Epithelial cell of esophagus (primary cell): ENCODE results near the gene SECTM1.

Experiments used
- DNase-seq: peaks from one replicate; pipeline ENCODE4 v3.0.0; 2010; ENCODE audit warnings: low read depth
- H3K4me3 ChIP-seq: 2 replicates; pipeline ENCODE4 v1.5.1; 2011; ENCODE audit warnings: mild to moderate bottlenecking, low read length, control low read depth
- CTCF ChIP-seq: IDR thresholded peaks from 2 replicates; pipeline ENCODE4 v1.5.1; 2011; ENCODE audit warnings: low read depth, mild to moderate bottlenecking, low read length, control low read depth, inconsistent platforms; ENCODE audit not compliant: insufficient read depth; ENCODE audit errors: missing control alignments

SECTM1 gene

GRCh38 chr17:82274134-82275020 is 59.2 kb downstream of the SECTM1 start:
- peak overlapping the region; percentile 52 for H3K4me3 ChIP-seq
- DNase-seq = no peak
- TF ChIP-seq CTCF = no peak

- no peak for TF ChIP-seq CTCF
- DNase-seq = peak; percentile 88
These were observed 60.0 kb downstream of the SECTM1 start, which contains the start of gene CSNK1D for GRCh38 chr17:82273327-82274133. Gene CSNK1D (minus strand): TSS chr17:82273700. CDS start chr17:82273381, 319 bp downstream.

GRCh38 chr17:82272495-82273326 is 60.9 kb downstream of the SECTM1 start:
- H3K4me3 ChIP-seq = peak overlapping the region; percentile 83
- TF ChIP-seq CTCF = no peak
- DNase-seq = no peak

More at GRCh38 chr17:82273327-82274133, 60.0 kb downstream of the SECTM1 start, which contains the start of gene CSNK1D:
- peak within 1 kb of the TSS; percentile 83 for H3K4me3 ChIP-seq

GRCh38 chr17:82271401-82271800 is 62.2 kb downstream of the SECTM1 start:
- no peak for DNase-seq
- H3K4me3 ChIP-seq = no peak overlapping the region
- no peak for TF ChIP-seq CTCF
